GM23338 (cell line): Measurements from ENCODE around the gene DYSF. TPM values are rescaled to one million over a fixed set of nuclear protein-coding genes. Genes with fewer than 3 reads are reported as not detected.

Experiments
- ATAC-seq: fragments of 200-7000 bp; cut with Tn5 transposase; 3 replicates; pipeline ENCODE4 v1.9.1; 2020
- DNase-seq: peaks from one replicate; pipeline ENCODE4 v3.0.0-alpha.2; 2015; ENCODE audit warnings: low spot score
- H2AFZ ChIP-seq: fragments of 200-600 bp; sonication (generic); 2 replicates; pipeline ENCODE4 v1.8.0; 2016; ENCODE audit warnings: antibody characterized with exemption, mild to moderate bottlenecking, moderate library complexity
- H3F3A ChIP-seq: fragments of 200-600 bp; sonication (generic); replicated peaks from 2 replicates; pipeline ENCODE4 v1.8.0; 2017; ENCODE audit warnings: antibody characterized with exemption, mixed run types, low read depth
- H3K27ac ChIP-seq: fragments of 200-600 bp; sonication (generic); 2 replicates; pipeline ENCODE4 v1.6.1; 2016; ENCODE audit warnings: low read depth
- H3K27me3 ChIP-seq: fragments of 200-600 bp; sonication (generic); 2 replicates; pipeline ENCODE4 v1.8.0; 2016; ENCODE audit warnings: mild to moderate bottlenecking, mixed run types, moderate library complexity; ENCODE audit not compliant: insufficient read depth
- H3K36me3 ChIP-seq: fragments of 200-600 bp; sonication (generic); 2 replicates; pipeline ENCODE4 v1.8.0; 2016; ENCODE audit warnings: mild to moderate bottlenecking; ENCODE audit not compliant: insufficient read depth
- H3K4me1 ChIP-seq: fragments of 200-600 bp; sonication (generic); 2 replicates; pipeline ENCODE4 v1.8.0; 2016; ENCODE audit warnings: mild to moderate bottlenecking, moderate library complexity; ENCODE audit not compliant: insufficient read depth
- H3K4me2 ChIP-seq: fragments of 200-600 bp; sonication (generic); 2 replicates; pipeline ENCODE4 v1.7.1; 2017; ENCODE audit warnings: mixed run types
- H3K4me3 ChIP-seq: fragments of 200-600 bp; sonication (generic); 2 replicates; pipeline ENCODE4 v1.6.1; 2016; ENCODE audit warnings: mixed run types
- H3K79me2 ChIP-seq: fragments of 200-600 bp; sonication (generic); replicated peaks from 2 replicates; pipeline ENCODE4 v1.8.0; 2017; ENCODE audit warnings: mild to moderate bottlenecking; ENCODE audit not compliant: insufficient read depth
- H3K9me2 ChIP-seq: fragments of 200-600 bp; sonication (generic); 2 replicates; pipeline ENCODE4 v1.8.0; 2017; ENCODE audit not compliant: insufficient read depth
- H4K20me1 ChIP-seq: fragments of 200-600 bp; sonication (generic); replicated peaks from 2 replicates; pipeline ENCODE4 v1.8.0; 2017; ENCODE audit warnings: mild to moderate bottlenecking; ENCODE audit not compliant: insufficient read depth
- H3K27ac Mint-ChIP-seq: 2 replicates; pipeline ENCODE4 v1.8.0; 2020; ENCODE audit warnings: inconsistent platforms, mild to moderate bottlenecking, moderate library complexity, mixed read lengths
- H3K27me3 Mint-ChIP-seq: 3 replicates; pipeline ENCODE4 v1.8.0; 2022; ENCODE audit warnings: low read depth, mild to moderate bottlenecking, moderate library complexity, mixed read lengths, inconsistent platforms; ENCODE audit not compliant: insufficient read depth, poor library complexity
- H3K36me3 Mint-ChIP-seq: 3 replicates; pipeline ENCODE4 v1.8.0; 2021; ENCODE audit warnings: low read depth, mild to moderate bottlenecking, inconsistent platforms, moderate library complexity, mixed read lengths
- H3K4me1 Mint-ChIP-seq: 3 replicates; pipeline ENCODE4 v1.8.0; 2020; ENCODE audit warnings: mild to moderate bottlenecking, inconsistent platforms, mixed read lengths
- H3K4me3 Mint-ChIP-seq: 3 replicates; pipeline ENCODE4 v1.8.0; 2021; ENCODE audit warnings: moderate library complexity, mild to moderate bottlenecking, inconsistent platforms, mixed read lengths
- H3K9me3 Mint-ChIP-seq: 3 replicates; pipeline ENCODE4 v1.8.0; 2020; ENCODE audit warnings: moderate library complexity, mild to moderate bottlenecking, inconsistent platforms, mixed read lengths
- CREB1 ChIP-seq: fragments of 250-450 bp; sonication (Bioruptor Pico); IDR thresholded peaks from 2 replicates; pipeline ENCODE4 v1.5.0; 2020; ENCODE audit warnings: low read depth, mild to moderate bottlenecking, moderate library complexity
- EZH2 ChIP-seq: fragments of 200-600 bp; sonication (generic); IDR thresholded peaks from one replicate; pipeline ENCODE4 v1.8.0; 2017; ENCODE audit warnings: antibody characterized with exemption, mild to moderate bottlenecking, low read depth; ENCODE audit not compliant: unreplicated experiment
- EZH2phosphoT487 ChIP-seq: fragments of 200-600 bp; sonication (generic); IDR thresholded peaks from one replicate; pipeline ENCODE4 v1.8.1; 2018; ENCODE audit warnings: antibody characterized with exemption; ENCODE audit not compliant: unreplicated experiment
- JUNB ChIP-seq: IDR thresholded peaks from one replicate; pipeline ENCODE4 v1.6.1; 2016; ENCODE audit warnings: antibody characterized with exemption; ENCODE audit not compliant: unreplicated experiment
- NANOG ChIP-seq: IDR thresholded peaks from 2 replicates; pipeline ENCODE4 v1.6.1; 2016; ENCODE audit warnings: antibody characterized with exemption, borderline replicate concordance
- POLR2AphosphoS5 ChIP-seq: IDR thresholded peaks from 2 replicates; pipeline ENCODE4 v1.6.1; 2016; ENCODE audit warnings: antibody characterized with exemption, low read depth
- STAT1 ChIP-seq: IDR thresholded peaks from one replicate; pipeline ENCODE4 v1.6.1; 2016; ENCODE audit warnings: antibody characterized with exemption; ENCODE audit not compliant: unreplicated experiment
- ZNF114 ChIP-seq: fragments of 250-450 bp; sonication (Bioruptor Pico); IDR thresholded peaks from 2 replicates; pipeline ENCODE4 v1.5.0; 2020; ENCODE audit warnings: mild to moderate bottlenecking, moderate library complexity
- ZNF331 ChIP-seq: fragments of 250-450 bp; sonication (Bioruptor Pico); IDR thresholded peaks from 2 replicates; pipeline ENCODE4 v1.5.0; 2020; ENCODE audit warnings: low read depth, mild to moderate bottlenecking, moderate library complexity
- polyA plus RNA-seq: library from polyadenylated mRNA; unstranded; fragments of >200 nt; fragmentation: Nextera tagmentation; extraction: Ambion mirVana; gene quantifications from 2 replicates; pipeline ENCODE4 v1.2.1, GENCODE V29; 2016
- total RNA-seq: library from RNA; depleted of rRNA; stranded (reverse); fragments of >200 nt; shearing (Covaris generic); gene quantifications from 2 replicates; pipeline ENCODE4 v1.2.3, GENCODE V29; 2014
- TF ChIP-seq, protein P1 (sequence below): IDR thresholded peaks from 2 replicates; pipeline ENCODE4 v1.6.1; 2016; ENCODE audit warnings: antibody characterized with exemption
- TF ChIP-seq, protein P2 (sequence below): IDR thresholded peaks from one replicate; pipeline ENCODE4 v1.6.1; 2018; ENCODE audit warnings: antibody characterized with exemption; ENCODE audit not compliant: unreplicated experiment
- TF ChIP-seq, protein P3 (sequence below): fragments of 250-450 bp; sonication (Bioruptor Pico); IDR thresholded peaks from 2 replicates; pipeline ENCODE4 v1.5.0; 2020; ENCODE audit warnings: mild to moderate bottlenecking, moderate library complexity
- TF ChIP-seq, protein P4 (sequence below), 2 experiments: fragments of 200-600 bp in 1 of 2; sonication (generic) in 1 of 2; conservative IDR thresholded peaks; 2 replicates each; pipeline versions ENCODE4 v1.5.1 to v1.6.1; 2016 to 2017; ENCODE audit warnings: antibody characterized with exemption in 2 of 2, low read depth in 2 of 2, mild to moderate bottlenecking in 2 of 2, moderate library complexity in 1 of 2

Gene DYSF
- total and polyA plus RNA-seq, 2 experiments from 2014 or later = 7.3 to 21.3 TPM

DNA sequence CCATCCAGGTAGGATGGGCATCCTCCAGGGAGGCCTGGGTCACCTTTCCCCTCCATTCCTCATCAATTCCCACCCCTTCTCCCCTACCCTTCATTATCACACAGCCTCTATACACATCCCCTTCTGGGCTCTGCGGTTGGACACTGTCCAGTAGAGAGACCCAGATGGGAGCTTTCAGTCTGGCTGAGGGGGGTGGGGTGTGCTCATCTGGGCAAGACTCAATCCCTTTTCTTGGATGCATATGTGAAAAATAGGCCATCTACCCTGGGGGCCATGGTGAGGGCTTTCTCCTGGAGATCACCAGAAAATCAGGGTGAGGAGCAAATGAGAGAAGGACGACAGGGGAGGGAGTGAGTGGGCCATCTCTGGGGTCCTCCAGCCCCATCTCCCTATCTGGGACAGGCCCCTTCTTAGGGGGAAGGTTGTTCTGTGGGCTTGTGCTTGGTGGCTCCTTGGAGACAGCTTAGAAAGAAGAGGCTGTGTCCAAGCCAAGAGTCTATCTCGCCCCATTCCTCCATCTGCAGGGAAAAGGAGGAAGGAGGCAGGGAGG is 160.1 kb downstream of the DYSF start:
- Histone ChIP-seq H3K27ac (no peak overlapping the region), H4K20me1 (no peaks in the 10 kb centered on the region), H3K4me1 (no peaks in the 10 kb centered on the region), H3K36me3 (no peaks in the 10 kb centered on the region), H3K4me2 (no peak overlapping the region), H2AFZ (no peak overlapping the region), H3K79me2 (no peaks in the 10 kb centered on the region), H3K4me3 (no peak overlapping the region), H3K27me3 (no peaks in the 10 kb centered on the region), H3F3A (no peaks in the 10 kb centered on the region), H3K9me2 (no peaks in the 10 kb centered on the region)
- no peak for ATAC-seq
- Mint-ChIP-seq H3K4me1 (no peaks in the 10 kb centered on the region; the same call in 2 of the 3 replicates), H3K4me3 (no peak overlapping the region), H3K27ac (no peak overlapping the region), H3K36me3 (peaks cover 2% of the 10 kb centered on the region; the same call in 1 of the 3 replicates), H3K9me3 (no peaks in the 10 kb centered on the region), H3K27me3 (peaks cover 7% of the 10 kb centered on the region)
- no peak for DNase-seq
- TF ChIP-seq JUNB = no peak
- TF ChIP-seq EZH2phosphoT487 = no peak
- no peak for TF ChIP-seq EZH2
- no peak for TF ChIP-seq POLR2AphosphoS5
- no peak for TF ChIP-seq NANOG
- TF ChIP-seq, protein P1, sequence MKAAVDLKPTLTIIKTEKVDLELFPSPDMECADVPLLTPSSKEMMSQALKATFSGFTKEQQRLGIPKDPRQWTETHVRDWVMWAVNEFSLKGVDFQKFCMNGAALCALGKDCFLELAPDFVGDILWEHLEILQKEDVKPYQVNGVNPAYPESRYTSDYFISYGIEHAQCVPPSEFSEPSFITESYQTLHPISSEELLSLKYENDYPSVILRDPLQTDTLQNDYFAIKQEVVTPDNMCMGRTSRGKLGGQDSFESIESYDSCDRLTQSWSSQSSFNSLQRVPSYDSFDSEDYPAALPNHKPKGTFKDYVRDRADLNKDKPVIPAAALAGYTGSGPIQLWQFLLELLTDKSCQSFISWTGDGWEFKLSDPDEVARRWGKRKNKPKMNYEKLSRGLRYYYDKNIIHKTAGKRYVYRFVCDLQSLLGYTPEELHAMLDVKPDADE = no peak
- TF ChIP-seq ZNF114 (CRISPR knock-in tag) = no peak
- TF ChIP-seq, protein P2, sequence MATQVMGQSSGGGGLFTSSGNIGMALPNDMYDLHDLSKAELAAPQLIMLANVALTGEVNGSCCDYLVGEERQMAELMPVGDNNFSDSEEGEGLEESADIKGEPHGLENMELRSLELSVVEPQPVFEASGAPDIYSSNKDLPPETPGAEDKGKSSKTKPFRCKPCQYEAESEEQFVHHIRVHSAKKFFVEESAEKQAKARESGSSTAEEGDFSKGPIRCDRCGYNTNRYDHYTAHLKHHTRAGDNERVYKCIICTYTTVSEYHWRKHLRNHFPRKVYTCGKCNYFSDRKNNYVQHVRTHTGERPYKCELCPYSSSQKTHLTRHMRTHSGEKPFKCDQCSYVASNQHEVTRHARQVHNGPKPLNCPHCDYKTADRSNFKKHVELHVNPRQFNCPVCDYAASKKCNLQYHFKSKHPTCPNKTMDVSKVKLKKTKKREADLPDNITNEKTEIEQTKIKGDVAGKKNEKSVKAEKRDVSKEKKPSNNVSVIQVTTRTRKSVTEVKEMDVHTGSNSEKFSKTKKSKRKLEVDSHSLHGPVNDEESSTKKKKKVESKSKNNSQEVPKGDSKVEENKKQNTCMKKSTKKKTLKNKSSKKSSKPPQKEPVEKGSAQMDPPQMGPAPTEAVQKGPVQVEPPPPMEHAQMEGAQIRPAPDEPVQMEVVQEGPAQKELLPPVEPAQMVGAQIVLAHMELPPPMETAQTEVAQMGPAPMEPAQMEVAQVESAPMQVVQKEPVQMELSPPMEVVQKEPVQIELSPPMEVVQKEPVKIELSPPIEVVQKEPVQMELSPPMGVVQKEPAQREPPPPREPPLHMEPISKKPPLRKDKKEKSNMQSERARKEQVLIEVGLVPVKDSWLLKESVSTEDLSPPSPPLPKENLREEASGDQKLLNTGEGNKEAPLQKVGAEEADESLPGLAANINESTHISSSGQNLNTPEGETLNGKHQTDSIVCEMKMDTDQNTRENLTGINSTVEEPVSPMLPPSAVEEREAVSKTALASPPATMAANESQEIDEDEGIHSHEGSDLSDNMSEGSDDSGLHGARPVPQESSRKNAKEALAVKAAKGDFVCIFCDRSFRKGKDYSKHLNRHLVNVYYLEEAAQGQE = no peak
- TF ChIP-seq, protein P3, sequence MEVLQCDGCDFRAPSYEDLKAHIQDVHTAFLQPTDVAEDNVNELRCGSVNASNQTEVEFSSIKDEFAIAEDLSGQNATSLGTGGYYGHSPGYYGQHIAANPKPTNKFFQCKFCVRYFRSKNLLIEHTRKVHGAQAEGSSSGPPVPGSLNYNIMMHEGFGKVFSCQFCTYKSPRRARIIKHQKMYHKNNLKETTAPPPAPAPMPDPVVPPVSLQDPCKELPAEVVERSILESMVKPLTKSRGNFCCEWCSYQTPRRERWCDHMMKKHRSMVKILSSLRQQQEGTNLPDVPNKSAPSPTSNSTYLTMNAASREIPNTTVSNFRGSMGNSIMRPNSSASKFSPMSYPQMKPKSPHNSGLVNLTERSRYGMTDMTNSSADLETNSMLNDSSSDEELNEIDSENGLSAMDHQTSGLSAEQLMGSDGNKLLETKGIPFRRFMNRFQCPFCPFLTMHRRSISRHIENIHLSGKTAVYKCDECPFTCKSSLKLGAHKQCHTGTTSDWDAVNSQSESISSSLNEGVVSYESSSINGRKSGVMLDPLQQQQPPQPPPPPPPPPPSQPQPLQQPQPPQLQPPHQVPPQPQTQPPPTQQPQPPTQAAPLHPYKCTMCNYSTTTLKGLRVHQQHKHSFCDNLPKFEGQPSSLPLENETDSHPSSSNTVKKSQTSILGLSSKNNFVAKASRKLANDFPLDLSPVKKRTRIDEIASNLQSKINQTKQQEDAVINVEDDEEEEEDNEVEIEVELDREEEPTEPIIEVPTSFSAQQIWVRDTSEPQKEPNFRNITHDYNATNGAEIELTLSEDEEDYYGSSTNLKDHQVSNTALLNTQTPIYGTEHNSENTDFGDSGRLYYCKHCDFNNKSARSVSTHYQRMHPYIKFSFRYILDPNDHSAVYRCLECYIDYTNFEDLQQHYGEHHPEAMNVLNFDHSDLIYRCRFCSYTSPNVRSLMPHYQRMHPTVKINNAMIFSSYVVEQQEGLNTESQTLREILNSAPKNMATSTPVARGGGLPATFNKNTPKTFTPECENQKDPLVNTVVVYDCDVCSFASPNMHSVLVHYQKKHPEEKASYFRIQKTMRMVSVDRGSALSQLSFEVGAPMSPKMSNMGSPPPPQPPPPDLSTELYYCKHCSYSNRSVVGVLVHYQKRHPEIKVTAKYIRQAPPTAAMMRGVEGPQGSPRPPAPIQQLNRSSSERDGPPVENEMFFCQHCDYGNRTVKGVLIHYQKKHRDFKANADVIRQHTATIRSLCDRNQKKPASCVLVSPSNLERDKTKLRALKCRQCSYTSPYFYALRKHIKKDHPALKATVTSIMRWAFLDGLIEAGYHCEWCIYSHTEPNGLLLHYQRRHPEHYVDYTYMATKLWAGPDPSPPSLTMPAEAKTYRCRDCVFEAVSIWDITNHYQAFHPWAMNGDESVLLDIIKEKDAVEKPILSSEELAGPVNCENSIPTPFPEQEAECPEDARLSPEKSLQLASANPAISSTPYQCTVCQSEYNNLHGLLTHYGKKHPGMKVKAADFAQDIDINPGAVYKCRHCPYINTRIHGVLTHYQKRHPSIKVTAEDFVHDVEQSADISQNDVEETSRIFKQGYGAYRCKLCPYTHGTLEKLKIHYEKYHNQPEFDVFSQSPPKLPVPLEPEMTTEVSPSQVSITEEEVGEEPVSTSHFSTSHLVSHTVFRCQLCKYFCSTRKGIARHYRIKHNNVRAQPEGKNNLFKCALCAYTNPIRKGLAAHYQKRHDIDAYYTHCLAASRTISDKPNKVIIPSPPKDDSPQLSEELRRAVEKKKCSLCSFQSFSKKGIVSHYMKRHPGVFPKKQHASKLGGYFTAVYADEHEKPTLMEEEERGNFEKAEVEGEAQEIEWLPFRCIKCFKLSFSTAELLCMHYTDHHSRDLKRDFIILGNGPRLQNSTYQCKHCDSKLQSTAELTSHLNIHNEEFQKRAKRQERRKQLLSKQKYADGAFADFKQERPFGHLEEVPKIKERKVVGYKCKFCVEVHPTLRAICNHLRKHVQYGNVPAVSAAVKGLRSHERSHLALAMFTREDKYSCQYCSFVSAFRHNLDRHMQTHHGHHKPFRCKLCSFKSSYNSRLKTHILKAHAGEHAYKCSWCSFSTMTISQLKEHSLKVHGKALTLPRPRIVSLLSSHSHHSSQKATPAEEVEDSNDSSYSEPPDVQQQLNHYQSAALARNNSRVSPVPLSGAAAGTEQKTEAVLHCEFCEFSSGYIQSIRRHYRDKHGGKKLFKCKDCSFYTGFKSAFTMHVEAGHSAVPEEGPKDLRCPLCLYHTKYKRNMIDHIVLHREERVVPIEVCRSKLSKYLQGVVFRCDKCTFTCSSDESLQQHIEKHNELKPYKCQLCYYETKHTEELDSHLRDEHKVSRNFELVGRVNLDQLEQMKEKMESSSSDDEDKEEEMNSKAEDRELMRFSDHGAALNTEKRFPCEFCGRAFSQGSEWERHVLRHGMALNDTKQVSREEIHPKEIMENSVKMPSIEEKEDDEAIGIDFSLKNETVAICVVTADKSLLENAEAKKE (CRISPR knock-in tag) = no peak
- TF ChIP-seq CREB1 (CRISPR knock-in tag) = no peak
- no peak for TF ChIP-seq ZNF331 (CRISPR knock-in tag)
- no peak for TF ChIP-seq STAT1
- TF ChIP-seq, protein P4, sequence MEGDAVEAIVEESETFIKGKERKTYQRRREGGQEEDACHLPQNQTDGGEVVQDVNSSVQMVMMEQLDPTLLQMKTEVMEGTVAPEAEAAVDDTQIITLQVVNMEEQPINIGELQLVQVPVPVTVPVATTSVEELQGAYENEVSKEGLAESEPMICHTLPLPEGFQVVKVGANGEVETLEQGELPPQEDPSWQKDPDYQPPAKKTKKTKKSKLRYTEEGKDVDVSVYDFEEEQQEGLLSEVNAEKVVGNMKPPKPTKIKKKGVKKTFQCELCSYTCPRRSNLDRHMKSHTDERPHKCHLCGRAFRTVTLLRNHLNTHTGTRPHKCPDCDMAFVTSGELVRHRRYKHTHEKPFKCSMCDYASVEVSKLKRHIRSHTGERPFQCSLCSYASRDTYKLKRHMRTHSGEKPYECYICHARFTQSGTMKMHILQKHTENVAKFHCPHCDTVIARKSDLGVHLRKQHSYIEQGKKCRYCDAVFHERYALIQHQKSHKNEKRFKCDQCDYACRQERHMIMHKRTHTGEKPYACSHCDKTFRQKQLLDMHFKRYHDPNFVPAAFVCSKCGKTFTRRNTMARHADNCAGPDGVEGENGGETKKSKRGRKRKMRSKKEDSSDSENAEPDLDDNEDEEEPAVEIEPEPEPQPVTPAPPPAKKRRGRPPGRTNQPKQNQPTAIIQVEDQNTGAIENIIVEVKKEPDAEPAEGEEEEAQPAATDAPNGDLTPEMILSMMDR (conservative IDR thresholded peaks at IDR 0.05; ENCODE audit: low read depth in 2 of 2) = no peak
